GM21723 (cell line): ENCODE measurements around the gene TOM1L2.
"Not testable (repeated sequence)": the region's sequence is repeated elsewhere in the genome, so short reads cannot be mapped to it uniquely, and the experiment has no call there.

Source experiments
- ATAC-seq: cut with Tn5 transposase; IDR thresholded peaks from one replicate; pipeline ENCODE4 v1.9.1; 2021; ENCODE audit warnings: mild to moderate bottlenecking, moderate library complexity; ENCODE audit not compliant: unreplicated experiment

TOM1L2 gene

GRCh38 chr17:17810895-17811248 is 161.3 kb downstream of the TOM1L2 start:
- no peak for ATAC-seq

GRCh38 chr17:17810084-17810894 is 161.9 kb downstream of the TOM1L2 start:
- no peak for ATAC-seq

GRCh38 chr17:17809531-17810083 is 162.6 kb downstream of the TOM1L2 start:
- no peak for ATAC-seq

GRCh38 chr17:17808706-17809432 is 163.3 kb downstream of the TOM1L2 start:
- peak; percentile 54 for ATAC-seq

- ATAC-seq = not testable (repeated sequence)
Measured at GRCh38 chr17:17808200-17808599, 164.0 kb downstream of the TOM1L2 start.

GRCh38 chr17:17807440-17807839 is 164.8 kb downstream of the TOM1L2 start:
- ATAC-seq = no peak

- ATAC-seq = no peak
Measured at GRCh38 chr17:17806611-17807274, 165.5 kb downstream of the TOM1L2 start.

GRCh38 chr17:17806035-17806434 is 166.2 kb downstream of the TOM1L2 start:
- ATAC-seq = no peak

- ATAC-seq = no peak
Measured at GRCh38 chr17:17805575-17805974, 166.6 kb downstream of the TOM1L2 start.

GRCh38 chr17:17804007-17804406 is 168.2 kb downstream of the TOM1L2 start:
- ATAC-seq = no peak

- ATAC-seq = no peak
Measured at GRCh38 chr17:17801800-17802481, 170.3 kb downstream of the TOM1L2 start.

GRCh38 chr17:17800504-17801021 is 171.6 kb downstream of the TOM1L2 start:
- no peak for ATAC-seq

GRCh38 chr17:17798573-17799255 is 173.5 kb downstream of the TOM1L2 start:
- no peak for ATAC-seq

GRCh38 chr17:17798010-17798556 is 174.1 kb downstream of the TOM1L2 start:
- ATAC-seq = no peak

- no peak for ATAC-seq
Measured at GRCh38 chr17:17797119-17797809, 174.9 kb downstream of the TOM1L2 start.

- ATAC-seq = no peak
Measured at GRCh38 chr17:17796787-17797061, 175.5 kb downstream of the TOM1L2 start.

GRCh38 chr17:17795946-17796786 is 176.0 kb downstream of the TOM1L2 start:
- no peak for ATAC-seq

- ATAC-seq = no peak
Measured at GRCh38 chr17:17795296-17795695, 176.9 kb downstream of the TOM1L2 start.

GRCh38 chr17:17794382-17794781 is 177.8 kb downstream of the TOM1L2 start:
- ATAC-seq = no peak
